COLO829 (cell line): ENCODE data around the gene NOXA1.

Experiments used
- DNase-seq: peaks from one replicate; pipeline ENCODE4 v3.0.0; 2012; ENCODE audit warnings: low spot score

NOXA1 gene

DNA sequence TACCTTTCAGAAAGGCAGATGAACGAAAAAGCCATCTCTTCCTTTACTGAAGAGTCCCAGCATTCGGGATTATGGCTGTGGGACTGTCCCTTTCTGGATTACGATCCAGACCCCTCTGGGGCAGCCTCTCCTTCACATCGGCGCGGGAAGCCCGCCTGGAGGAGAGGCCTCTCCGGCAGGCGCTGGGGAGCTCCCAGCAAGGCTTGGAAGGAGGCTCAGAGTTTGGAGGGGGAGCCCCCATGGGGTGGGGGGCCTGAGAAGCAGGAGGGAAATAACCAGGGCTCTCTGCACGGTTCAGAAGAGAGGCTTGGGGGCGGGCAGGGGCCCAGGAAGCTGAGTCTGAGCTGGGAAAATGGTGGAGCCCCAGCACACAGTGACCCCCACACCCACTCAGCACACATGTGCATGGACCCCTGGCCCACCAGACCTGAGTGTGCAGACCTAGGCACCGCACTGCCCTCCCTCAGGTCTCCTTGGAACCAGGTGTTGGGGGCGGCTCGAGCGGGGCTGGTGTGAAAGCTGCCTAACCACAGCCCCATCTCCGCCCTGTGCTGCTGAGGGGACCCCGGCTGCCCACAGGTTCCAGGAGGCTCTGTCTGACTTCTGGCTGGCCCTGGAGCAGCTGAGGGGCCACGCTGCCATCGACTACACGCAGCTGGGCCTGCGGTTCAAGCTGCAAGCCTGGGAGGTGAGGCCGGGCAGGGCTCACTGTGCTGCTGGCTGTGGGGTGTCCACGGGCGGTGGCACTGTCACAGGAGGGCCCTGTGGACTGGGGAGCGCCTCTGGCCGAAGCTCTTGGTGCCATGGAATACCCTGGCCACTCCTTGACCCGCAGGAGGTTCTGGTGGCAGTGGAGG is 4.5 kb downstream of the NOXA1 start:
- no peak for DNase-seq

DNA sequence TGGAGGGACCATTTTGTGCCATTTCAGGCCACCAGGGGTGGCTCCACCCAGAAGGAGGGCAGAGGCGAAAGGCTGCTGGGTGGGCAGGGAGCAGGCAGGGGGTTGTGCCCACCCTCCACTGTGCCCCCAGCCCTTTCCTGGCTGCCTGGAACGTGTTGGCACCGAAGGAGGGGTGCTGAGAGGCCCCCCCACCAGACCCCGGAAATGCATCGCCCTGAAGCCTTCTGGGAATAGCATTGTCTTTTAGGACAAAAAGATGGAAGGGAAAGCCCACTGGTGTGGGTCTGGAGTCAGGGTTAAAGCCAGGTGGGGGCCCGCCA is 5.1 kb downstream of the NOXA1 start:
- DNase-seq: no peak

DNA sequence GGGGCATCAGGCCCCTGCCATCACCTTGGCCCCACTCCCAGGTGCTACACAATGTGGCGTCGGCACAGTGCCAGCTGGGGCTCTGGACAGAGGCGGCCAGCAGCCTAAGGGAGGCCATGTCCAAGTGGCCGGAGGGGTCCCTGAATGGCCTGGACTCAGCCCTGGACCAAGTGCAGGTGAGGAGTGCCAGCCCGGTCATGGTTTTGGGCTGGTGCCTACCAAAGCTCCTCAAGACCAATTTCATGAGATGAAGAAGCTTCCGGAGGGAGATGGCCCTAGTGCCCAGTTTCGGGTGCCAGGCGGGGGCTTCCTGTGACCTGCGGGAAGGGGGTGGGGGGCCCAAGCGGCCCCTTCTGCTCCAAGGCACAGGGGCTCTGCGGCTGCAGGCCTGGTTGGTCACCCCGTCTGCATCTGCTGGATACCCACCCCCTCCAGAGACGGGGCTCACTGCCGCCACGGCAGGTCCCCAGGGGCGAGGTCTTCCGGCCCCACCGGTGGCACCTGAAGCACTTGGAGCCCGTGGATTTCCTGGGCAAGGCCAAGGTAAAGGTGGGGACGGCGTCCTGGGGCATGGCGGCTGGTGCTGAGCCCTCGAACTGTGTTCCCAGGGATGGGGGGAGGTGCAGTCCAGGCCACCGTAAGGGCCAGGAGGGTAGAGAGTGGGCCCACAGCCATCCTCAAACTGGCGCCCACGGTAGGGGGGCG is 5.8 kb downstream of the NOXA1 start:
- no peak for DNase-seq

DNA sequence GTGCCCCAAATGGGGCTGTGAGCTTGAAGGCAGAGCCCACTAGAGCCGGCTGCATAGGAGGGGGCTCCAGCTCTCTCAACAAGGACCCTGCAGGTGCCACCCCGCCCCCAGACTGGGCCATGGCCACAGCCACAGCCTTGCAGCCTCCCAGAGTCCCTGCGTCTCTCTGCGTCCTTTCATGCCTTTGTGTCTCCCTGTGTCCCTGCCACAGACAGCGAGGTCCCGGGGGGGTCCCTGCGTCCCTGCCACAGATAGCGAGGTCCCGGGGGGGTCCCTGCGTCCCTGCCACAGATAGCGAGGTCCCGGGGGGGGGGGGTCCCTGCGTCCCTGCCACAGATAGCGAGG is 6.3 kb downstream of the NOXA1 start:
- no peak for DNase-seq

DNA sequence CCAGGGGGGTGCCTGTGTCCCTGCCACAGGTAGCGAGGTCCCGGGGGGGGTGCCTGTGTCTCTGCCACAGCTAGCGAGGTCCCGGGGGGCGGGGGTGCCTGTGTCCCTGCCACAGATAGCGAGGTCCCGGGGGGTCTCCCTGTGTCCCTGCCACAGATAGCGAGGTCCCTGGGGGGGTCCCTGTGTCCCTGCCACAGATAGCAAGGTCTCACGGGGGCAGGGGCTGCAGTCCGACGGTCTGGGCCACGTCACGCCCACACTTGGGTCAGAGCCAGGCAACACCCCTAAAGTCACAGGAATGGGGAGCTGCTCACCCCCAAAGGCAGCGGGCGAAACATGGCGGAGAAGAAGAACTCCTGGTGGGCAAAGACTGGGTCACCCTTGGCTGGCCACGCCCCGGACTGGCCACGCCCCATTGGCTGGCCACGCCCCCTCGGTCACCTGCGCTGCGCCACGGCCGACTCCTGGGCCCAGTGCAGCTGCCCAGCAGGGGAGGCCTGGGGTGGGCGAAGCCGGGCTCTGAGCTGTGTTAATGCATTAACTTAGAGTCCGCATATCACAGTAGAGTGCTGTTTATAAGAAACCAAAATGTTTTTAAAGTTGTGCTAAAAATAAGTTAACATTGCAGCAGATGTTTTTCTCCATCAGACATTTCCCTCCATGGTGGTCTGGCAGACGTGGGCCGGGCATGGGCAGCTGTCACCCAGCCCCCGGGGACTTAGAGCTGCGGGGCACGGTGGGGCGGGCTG is 7.0 kb downstream of the NOXA1 start:
- DNase-seq: no peak

DNA sequence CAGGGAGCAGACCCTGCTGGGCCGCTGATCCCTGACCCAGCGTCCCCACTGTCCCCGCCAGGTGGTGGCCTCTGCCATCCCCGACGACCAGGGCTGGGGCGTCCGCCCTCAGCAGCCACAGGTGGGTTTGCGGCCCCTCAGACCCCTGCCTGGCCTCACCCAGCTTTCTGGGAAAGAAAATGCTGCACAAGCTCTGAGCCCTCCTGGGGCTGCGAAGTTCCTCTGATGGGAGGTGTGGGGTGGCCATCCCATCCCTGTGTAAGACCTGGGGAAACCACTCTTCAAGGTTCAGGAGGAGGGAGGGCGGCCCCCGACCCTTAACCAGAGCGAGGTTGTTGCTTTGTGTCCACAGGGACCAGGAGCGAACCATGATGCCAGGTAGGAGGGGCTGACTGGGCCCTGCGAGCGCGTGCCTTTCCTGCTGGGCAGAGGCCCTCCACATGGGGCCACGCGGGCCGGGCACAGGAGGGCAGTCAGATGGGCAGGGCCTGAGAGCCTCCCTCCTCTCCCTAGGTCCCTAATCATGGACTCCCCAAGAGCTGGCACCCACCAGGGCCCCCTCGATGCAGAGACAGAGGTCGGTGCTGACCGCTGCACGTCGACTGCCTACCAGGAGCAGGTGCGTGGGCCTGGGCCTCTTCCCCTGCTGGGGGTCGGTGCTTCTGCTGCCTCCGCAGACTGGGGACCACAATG is 7.7 kb downstream of the NOXA1 start:
- no peak for DNase-seq

DNA sequence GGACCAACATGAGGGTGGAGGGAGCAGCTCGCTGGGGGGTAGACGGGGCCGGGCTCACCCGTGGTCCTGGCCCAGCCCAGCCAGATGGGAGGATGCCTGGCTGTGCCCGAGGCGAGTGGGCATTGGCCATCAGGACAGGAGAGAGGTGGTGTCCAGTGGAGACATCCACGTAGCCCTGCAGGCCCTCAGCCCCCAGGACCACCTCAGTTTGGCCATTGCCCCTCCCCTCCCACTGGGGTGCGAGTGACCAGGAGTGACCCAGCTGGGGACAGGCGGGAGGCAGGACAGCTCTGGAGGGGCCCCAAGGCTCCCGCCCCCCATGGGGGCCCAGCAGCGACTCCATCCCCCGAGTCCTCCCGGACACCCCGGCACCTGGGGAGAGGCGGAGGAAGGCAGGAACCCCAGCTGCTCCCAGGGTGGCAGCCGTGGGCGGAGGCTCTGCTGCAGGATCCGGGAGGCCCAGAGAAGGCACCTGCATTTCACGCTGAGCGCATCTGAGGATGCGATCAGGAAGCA is 8.3 kb downstream of the NOXA1 start:
- DNase-seq: no peak

DNA sequence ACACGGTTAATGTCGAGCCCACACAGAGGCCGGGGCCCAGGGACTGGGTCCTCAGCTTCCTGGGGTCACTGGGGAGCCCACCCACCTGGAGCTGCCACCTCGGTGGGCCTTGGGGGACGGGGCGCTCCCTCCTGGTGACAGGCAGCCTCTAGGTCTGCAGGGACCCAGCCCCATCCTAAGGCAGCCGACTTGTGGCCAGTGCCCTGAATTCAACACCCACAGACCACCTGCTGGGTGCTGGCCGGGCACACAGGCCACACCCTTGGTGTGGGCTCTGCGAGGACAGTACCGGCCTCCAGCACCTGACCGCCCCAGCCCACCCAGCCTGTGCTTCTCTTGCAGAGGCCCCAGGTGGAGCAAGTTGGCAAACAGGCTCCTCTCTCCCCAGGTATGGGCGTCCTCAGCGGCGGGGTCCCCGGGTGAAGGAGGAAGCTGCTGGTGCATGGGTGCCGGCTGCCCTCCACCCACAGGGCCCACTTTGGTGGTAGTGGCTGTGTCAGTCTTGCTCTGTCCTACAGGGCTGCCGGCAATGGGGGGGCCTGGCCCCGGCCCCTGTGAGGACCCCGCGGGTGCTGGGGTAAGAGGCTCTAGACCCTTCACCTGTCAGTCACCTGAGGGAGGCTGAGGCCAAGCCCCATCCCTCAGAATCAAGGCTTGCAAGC is 9.6 kb downstream of the NOXA1 start:
- DNase-seq: no peak

DNA sequence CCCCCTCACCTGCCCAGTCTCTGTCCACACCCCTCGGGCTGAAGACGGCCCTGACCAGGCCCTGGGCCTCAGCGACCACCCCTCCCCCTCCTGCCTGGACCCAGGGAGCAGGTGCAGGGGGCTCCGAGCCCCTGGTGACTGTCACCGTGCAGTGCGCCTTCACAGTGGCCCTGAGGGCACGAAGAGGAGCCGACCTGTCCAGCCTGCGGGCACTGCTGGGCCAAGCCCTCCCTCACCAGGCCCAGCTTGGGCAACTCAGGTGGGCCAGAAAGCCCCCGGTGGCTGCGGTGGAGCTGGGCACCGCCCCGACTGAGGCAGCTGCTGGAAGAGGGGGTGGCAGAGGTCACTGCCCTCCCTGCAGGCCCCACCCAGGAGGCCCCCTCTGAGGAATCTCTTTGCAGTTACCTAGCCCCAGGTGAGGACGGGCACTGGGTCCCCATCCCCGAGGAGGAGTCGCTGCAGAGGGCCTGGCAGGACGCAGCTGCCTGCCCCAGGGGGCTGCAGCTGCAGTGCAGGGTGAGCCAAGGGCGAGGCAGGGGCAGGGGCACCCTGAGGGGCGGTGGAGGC is 10.2 kb downstream of the NOXA1 start:
- DNase-seq: no peak

DNA sequence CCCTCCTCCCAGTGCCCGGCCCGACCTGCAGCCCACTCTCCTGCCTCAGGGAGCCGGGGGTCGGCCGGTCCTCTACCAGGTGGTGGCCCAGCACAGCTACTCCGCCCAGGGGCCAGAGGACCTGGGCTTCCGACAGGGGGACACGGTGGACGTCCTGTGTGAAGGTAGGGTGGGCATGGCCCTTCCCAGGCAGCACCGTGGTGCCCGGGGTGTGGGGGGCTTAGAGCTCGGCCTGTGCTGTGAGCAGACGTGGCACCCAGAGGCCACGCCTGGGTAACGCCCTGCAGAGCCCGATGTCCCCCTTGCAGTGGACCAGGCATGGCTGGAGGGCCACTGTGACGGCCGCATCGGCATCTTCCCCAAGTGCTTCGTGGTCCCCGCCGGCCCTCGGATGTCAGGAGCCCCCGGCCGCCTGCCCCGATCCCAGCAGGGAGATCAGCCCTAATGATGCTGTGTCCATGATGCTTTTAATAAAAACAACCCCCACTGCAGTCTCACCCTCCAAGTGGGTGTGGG is 10.8 kb downstream of the NOXA1 start:
- no peak for DNase-seq

DNA sequence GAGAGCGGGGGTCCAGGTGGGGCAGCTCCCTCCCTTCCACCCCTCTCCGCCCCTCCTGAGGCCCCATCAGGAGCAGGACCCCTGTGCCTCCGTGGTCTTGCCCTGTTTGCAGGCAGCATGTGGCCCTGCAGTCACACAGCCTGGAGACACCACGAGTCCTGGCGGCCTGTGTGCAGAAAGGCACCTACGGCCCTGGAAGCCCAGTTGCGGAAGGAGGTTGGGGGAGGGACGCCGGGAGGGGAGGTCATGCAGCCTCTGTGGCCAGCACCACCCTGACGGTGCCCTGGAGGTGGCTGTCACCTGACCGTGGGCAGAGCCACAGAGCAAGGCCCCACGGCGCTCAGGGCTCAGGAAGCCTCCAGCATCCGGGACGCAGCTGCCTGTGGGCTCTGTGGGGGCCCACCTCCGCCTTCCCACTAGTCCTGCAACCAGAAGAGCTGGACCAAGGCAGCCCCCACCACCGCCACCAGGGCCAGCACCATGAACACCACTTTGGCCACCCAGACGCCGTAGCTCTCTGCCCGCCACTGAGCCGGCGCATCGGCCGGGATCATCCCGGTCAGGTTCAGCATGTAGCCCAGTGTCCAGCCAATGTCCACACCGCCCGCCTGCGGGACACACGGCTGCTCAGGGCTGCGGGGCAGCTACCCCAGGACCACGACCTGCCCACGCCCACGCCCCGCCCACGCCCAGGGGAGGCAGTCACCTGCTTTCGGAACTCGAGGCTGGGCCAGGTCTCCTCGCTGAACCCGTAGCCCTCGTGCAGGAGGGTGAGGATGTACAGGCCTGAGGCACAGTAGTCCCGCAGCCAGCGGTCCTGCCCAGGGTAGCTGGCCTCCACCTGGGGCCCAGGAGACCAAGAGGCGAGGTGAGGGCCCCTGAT is 11.5 kb downstream of the NOXA1 start:
- DNase-seq: no peak

DNA sequence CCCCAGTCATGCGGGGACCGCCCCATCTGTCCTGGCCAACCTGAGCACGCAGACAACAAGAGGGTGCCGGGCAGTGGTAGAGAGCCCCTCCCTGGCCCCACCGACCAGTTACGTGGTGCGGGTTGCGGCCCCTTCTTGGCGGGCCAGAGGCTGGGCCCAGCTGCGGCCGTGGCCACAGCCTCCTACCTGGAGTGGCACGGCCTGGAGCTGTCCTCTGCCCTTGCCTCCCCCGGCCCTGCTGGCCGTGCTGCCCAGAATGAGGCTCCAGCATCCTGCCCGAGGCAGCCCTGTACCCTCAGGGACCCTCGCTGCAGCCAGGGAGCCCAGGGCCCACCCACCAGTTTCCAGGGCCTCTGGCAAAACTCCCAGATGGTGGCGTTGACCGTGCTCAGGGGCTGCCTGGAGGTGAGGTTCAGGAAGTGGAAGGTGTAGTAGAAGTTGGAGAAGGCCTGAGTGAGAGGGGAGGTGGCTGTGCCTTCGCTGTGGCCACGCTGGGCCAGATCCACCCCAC is 12.2 kb downstream of the NOXA1 start:
- no peak for DNase-seq

DNA sequence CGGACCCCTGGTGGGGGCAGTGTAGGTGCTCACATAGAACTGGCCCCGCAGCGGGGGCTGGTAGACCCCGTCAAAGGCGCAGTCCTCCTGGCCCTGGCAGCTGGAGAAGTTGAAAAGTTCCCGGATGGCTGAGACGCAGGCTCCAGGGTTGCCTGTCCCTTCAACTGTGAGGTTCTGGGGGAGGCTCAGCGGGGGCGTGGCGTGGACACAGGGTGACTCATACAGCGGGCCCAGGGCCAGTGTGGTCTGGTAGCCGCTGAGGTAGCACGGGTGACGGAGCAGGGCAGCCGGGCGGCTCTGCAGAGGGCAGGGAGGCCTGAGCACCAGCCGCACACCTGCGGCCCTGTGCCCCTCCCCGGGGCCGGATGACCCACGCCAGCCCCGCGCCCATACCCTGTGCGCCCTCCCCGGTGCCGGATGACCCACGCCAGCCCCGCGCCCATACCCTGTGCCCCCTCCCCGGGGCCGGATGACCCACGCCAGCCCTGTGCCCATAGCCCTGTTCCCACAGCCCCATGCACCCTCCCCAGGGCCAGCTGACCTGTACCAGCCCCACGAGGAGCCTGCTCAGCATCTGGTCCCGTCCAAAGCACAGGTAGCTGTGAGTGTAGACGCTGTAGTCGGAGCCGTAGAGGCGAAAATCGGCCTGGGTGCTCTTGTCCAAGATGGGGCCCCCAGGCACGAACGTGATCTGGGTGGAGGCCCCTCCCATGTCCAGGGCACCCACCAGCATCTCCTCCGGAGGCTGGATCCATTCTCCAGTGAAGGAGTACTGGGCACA is 13.0 kb downstream of the NOXA1 start:
- peak; percentile 84 for DNase-seq

DNA sequence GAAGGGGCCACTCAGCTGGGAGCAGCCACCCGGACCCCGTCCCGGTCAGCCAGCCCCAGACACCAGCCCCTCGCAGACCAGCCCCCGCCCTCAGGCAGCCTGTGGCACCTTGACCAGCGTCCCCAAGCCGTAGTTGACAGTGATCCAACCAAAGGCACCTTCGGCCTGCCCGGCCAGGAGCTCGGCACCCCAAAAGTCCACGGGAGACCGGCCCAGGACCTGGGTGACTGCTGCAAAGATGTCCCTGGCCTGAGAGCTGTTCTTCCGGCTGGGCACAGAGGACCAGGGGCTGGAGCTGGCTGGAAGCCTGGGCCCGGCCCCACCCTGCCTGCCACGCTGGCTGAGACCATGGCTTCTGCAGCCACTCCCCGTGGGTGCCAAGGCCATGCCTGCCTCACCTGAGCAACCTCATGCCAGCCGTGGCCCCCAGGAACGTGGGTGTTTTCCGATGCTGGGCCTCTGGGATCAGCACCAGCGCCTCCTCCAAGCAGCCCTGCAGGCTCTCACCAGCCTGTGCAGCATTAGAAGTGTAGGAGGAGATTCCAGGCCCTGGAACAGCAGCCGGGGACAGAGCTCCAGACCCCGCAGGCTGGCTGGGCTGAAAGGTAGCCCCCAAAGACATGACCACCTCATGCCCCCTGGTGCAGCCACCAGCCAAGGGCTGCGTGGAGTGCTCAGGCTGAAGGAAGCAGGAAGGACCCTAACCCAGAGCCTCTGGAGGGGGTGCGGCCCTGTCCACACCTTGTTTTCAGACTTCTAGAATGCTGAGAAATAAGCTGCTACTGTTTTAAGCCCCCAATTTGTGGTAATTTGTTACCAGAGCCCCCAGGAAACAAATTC is 13.8 kb downstream of the NOXA1 start:
- DNase-seq: no peak

DNA sequence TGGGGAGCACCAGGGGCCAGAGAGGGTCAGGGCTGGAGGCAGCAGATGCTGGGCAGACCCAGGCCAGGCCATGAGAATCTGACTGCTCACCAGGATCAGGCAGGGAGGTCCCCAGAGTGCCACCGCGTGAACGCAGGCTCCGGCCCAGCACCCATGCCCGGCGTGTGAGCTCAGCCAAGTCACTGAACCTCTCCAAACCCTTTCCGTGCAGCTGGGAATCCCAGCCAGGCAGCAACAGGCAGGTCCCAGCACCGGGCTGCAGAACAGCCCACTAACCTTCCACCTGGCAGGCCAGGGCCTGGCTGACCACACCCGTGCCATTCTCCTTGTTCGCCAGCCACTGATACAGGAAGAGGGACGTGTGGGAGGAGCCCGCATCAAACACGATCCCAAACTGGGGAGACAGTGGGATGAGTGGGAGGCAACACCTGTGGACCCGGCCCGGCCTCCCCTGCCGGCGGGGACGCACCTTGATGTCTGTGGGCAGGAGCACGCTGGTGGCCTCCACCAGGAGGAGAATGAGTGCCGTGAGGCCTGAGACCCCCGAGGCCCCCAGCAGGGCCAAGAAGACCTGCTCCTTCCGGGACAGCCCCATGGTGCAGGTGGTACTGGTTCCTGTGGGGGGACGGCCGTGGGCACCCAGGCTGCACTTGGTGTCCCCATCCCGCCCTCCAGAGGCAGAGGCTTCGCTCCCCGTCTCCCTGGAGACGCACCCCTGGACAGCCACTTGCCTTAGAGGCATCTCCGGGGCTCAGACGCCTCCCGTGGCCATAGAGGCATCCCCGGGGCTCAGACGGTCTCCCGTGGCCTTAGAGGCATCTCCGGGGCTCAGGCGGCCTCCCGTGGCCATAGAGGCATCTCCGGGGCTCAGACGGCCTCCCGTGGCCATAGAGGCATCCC is 14.7 kb downstream of the NOXA1 start:
- DNase-seq: no peak

DNA sequence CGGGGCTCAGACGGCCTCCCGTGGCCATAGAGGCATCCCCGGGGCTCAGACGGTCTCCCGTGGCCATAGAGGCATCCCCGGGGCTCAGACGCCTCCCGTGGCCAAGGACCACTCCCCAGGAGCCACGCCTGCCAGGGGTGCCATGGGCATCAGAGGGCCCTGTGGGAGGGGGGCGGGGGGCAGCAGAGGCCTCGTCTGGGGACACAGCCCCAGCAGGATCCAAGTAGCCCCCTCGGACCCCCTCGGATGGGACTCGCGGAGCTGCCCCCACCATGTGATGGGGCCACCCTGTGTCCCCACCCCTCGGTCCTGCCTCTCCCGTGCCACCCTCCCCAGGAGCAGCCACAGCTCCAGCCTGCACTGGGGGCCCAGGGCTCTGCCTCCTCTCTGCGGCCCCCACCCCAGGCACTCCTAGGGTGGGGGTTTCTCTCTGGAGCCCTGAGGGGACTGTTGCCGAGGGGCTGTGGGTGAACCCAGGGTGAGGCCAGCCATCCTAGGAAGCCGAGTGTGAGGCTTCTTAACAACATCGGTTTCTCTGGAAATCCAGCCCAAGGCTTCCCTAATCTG is 15.5 kb downstream of the NOXA1 start:
- no peak for DNase-seq
